ENCODE results near the gene ARID2. TPM values are rescaled to one million over a fixed set of nuclear protein-coding genes. Genes with fewer than 3 reads are reported as not detected.

Gene ARID2
- total RNA-seq, 6 experiments from 2014 or later, result 6.2 to 11.8 (median 9.1) TPM

DNA sequence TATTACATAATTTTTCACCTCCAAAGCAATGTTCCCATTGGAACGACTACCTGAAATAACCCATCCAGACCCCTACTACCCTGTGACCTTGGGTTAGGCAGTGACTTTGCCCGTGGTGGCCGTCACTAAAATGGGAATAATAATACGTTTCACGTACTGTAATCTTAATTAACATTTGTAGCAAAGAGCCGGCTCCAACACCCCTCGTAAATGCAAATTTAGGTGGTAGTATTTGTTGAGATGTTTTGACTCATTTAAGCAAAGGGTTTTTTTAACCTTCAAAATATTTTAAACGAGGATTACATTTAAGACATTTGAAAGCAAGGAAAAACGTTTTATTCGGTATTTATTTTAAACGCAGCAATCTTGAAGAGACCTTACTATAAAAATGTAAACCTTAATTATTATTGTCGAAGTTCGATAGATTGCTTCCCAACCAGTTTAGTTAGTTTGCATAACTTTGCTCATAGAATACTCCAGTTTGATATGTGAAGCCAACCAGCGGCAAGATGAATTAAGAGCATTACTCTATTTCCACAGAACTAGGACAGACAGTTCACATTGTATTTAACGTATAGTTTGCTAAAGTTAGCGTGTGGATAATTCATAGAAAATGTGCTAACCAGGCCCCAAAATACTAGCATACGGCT is 1.4 kb upstream of the ARID2 start:
- Histone ChIP-seq H3K27ac (peak overlapping the region; percentile 95 to 96 (median 95)), H3K4me3 (peak overlapping the region; percentile 80 to 82 (median 81)), H3K4me1 (peaks cover 0 to 36% (median 17%) of the 10 kb centered on the region in 4 donors), H3K27me3 (no peaks in the 10 kb centered on the region), H3K36me3 (no peaks in the 10 kb centered on the region), H3K9me3 (no peaks in the 10 kb centered on the region)
- WGBS (ENCODE audit: insufficient coverage, low coverage, low lambda C conversion rate, missing lambda C conversion rate), result 0% methylated on average over 17 of the region's 17 CpGs
- intact Hi-C loops (cut with DNase I), result loop anchor here in 1 of 2 donors (10.0 kb wide), 1 partner anchor 183 kb away; no protein-coding TSS in a partner anchor
- no peak for ATAC-seq
- DNase-seq, result peak in 1 of 3 donors; percentile 50
- no peak for TF ChIP-seq POLR2A (IDR thresholded peaks at IDR 0.05)
- TF ChIP-seq, protein P1, sequence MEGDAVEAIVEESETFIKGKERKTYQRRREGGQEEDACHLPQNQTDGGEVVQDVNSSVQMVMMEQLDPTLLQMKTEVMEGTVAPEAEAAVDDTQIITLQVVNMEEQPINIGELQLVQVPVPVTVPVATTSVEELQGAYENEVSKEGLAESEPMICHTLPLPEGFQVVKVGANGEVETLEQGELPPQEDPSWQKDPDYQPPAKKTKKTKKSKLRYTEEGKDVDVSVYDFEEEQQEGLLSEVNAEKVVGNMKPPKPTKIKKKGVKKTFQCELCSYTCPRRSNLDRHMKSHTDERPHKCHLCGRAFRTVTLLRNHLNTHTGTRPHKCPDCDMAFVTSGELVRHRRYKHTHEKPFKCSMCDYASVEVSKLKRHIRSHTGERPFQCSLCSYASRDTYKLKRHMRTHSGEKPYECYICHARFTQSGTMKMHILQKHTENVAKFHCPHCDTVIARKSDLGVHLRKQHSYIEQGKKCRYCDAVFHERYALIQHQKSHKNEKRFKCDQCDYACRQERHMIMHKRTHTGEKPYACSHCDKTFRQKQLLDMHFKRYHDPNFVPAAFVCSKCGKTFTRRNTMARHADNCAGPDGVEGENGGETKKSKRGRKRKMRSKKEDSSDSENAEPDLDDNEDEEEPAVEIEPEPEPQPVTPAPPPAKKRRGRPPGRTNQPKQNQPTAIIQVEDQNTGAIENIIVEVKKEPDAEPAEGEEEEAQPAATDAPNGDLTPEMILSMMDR (IDR thresholded peaks at IDR 0.05), result no peak

DNA sequence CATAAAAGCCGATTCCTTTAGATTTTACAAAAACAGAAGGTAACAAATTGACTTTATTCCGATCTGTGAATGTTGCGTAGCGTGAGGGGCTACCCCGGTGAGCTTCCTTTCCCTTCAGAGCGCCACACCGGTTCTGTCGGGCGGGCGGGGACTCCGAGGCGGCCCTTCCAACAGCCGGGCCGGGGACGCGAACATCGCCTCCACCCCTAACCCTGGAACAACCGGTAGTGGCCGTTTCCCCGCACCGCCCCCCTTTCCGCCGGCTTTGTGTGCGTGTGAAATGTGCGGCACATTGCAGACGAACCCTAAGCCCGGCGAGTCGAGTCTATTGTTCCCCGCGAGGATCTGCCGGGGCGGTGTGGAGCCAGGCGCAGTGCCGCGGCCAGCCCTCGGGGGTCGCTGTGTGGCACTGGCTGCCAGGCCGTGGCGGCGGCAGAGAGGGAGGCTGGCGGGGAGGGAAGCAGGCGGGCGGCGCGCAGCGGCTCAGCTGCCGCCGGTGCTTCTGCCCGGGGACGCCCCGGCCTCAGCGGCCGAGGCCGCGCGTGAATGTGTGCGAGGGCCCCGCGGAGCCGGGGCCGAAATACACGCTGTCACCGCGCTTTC is 775 bp upstream of the ARID2 start:
- ATAC-seq, result peak; percentile 74 to 86 (median 78)
- Histone ChIP-seq H3K4me3 (peak overlapping the region; percentile 80 to 82 (median 81)), H3K36me3 (no peaks in the 10 kb centered on the region), H3K9me3 (no peaks in the 10 kb centered on the region), H3K27me3 (no peaks in the 10 kb centered on the region), H3K4me1 (peaks cover 0 to 41% (median 19%) of the 10 kb centered on the region in 4 donors), H3K27ac (peak overlapping the region; percentile 95 to 96 (median 95))
- TF ChIP-seq, protein P1 (IDR thresholded peaks at IDR 0.05), result peak; percentile 94 to 98 (median 96)
- TF ChIP-seq POLR2A (IDR thresholded peaks at IDR 0.05), result peak; percentile 95
- WGBS (ENCODE audit: insufficient coverage, low coverage, low lambda C conversion rate, missing lambda C conversion rate), result under 1% methylated on average over 22 of the region's 65 CpGs
- intact Hi-C loops (cut with DNase I), result loop anchor here in 1 of 2 donors (10.0 kb wide), 1 partner anchor 184 kb away; no protein-coding TSS in a partner anchor
- peak; percentile 95 to 99 (median 98) for DNase-seq

DNA sequence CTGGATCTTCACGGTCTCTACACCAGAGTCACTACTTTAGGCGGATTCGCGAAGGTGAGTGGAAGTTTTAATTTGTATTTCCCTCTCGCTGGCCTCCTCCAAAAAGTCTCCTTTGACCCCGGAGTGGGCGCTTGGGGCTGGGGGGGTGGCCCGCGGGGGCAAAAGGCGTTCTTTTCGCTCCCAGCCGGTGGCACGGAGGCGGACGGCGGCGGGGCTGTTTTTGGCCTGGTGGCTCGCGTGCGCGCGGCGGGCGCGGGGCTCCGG is 510 bp downstream of the ARID2 start:
- intact Hi-C loops (cut with DNase I), result no loop called here
- TF ChIP-seq, protein P1 (IDR thresholded peaks at IDR 0.05), result no peak
- peak; percentile 1 for TF ChIP-seq POLR2A (IDR thresholded peaks at IDR 0.05)
- no peaks in the 10 kb centered on the region for H3K9me3 ChIP-seq
- no peaks in the 10 kb centered on the region for H3K36me3 ChIP-seq
- H3K27ac ChIP-seq, result peak overlapping the region; percentile 95 to 96 (median 95)
- DNase-seq, result peak; percentile 49 to 69 (median 67)
- no peak for ATAC-seq
- H3K27me3 ChIP-seq, result no peaks in the 10 kb centered on the region
- peaks cover 0 to 30% (median 13%) of the 10 kb centered on the region in 4 donors for H3K4me1 ChIP-seq
- H3K4me3 ChIP-seq, result peak overlapping the region; percentile 80 to 82 (median 81)
- WGBS (ENCODE audit: insufficient coverage, low coverage, low lambda C conversion rate, missing lambda C conversion rate), result no CpG with 5 or more reads among the region's 26 CpGs

DNA sequence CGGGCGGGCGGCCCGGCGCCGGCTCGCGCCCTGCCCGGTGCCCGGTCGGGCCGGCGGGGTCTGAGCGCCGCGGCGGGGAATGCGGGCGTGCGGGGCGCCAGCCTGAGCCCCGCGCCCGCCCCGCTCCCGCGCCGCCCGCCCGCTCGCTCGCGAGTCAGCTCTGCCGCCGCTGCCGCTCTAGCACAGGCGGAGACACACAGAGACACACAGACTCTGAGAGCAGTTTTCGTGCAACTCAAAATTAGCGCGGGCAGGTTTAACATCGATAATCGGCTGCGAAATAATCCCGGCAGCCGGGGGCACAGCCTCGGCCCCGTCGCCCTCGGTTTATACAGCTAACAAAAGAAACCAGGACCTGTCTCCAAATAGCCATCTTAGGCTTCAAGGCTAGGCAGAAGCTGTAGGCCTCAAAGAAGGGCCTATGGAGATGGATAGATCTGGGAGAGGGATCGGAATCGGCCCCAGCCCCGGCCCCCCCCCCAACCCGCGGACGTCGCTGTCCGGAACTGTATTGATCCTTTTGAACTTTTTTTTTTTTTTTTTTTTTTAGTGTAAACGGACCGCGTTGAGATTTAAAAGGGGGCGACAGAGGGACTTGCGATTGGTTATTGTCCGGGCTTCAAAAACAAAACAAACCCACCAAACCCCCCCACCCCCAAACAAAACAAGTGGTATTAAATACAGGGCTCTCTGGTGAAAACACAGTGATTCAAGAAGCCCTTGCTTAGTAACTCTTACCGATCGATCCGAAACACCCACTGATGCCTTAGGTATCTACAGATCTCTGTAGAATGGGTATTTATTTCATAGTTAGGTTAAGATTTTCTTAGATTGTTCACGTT is 1.1 kb downstream of the ARID2 start:
- Histone ChIP-seq H3K27ac (peak overlapping the region; percentile 95 to 96 (median 95)), H3K36me3 (no peaks in the 10 kb centered on the region), H3K4me1 (peaks cover 0 to 24% (median 11%) of the 10 kb centered on the region in 4 donors), H3K9me3 (no peaks in the 10 kb centered on the region), H3K27me3 (no peaks in the 10 kb centered on the region), H3K4me3 (peak overlapping the region; percentile 80 to 82 (median 81))
- WGBS (ENCODE audit: insufficient coverage, low coverage, low lambda C conversion rate, missing lambda C conversion rate), result 1% methylated on average over 30 of the region's 67 CpGs
- intact Hi-C loops (cut with DNase I), result no loop called here
- no peak for TF ChIP-seq POLR2A (IDR thresholded peaks at IDR 0.05)
- TF ChIP-seq, protein P1 (IDR thresholded peaks at IDR 0.05), result no peak
- DNase-seq, result peak; percentile 56 to 64 (median 58)
- ATAC-seq, result no peak

Measured in right lobe of liver (tissue), 6 donors.